Fibroblast of the aortic adventitia (primary cell): ENCODE results near the gene STOML1. TPM values are rescaled to one million over a fixed set of nuclear protein-coding genes. Genes with fewer than 3 reads are reported as not detected.

Experiments
- DNase-seq: peaks from one replicate; pipeline ENCODE4 v3.0.0-alpha.2; 2010; ENCODE audit warnings: low read depth
- H3K4me3 ChIP-seq: 2 replicates; pipeline ENCODE4 v1.5.1; 2011; ENCODE audit warnings: low read depth, mild to moderate bottlenecking, control low read depth, low read length, moderate library complexity
- CTCF ChIP-seq: IDR thresholded peaks from 2 replicates; pipeline ENCODE4 v1.5.1; 2011; ENCODE audit warnings: mild to moderate bottlenecking, low read length, control low read depth, inconsistent platforms; ENCODE audit not compliant: insufficient read depth
- total RNA-seq: library from RNA; depleted of rRNA; stranded (reverse); fragments of >200 nt; gene quantifications from 2 replicates; pipeline ENCODE4 v1.2.3, GENCODE V29; 2012; ENCODE audit warnings: low replicate concordance

STOML1 gene
- total RNA-seq, 1 donor, result 19.0 TPM

DNA sequence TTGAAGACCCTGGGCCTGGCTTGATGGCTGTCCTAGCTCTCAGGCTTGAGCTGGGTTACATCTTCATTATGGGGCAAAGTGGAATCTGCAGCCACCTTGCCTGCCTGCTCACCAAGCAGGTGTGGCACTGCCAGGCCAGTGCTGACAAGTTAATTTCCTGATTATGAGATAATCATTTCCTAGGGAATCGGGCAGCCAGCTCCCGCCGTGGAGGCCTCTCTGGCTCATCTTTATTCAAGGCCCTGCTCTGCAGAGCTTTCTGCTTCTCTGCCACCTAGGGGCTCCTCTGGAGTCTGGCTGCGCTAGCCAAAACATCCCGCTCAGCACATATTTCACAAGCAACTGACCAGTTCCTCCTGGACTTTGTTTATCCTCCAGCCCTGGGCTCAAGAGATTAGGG lies 55.9 kb downstream of the STOML1 start:
- peak; percentile 52 for TF ChIP-seq CTCF
- peak; percentile 73 for DNase-seq

GRCh38 chr15:73935547-73935946 lies 56.5 kb downstream of the STOML1 start:
- DNase-seq, result no peak
- no peak overlapping the region for H3K4me3 ChIP-seq
- TF ChIP-seq CTCF, result no peak

More for the DNA sequence above, 55.9 kb downstream of the STOML1 start:
- H3K4me3 ChIP-seq, result no peak overlapping the region

GRCh38 chr15:73934281-73934680 lies 57.8 kb downstream of the STOML1 start:
- H3K4me3 ChIP-seq, result no peak overlapping the region
- no peak for DNase-seq
- no peak for TF ChIP-seq CTCF

DNA sequence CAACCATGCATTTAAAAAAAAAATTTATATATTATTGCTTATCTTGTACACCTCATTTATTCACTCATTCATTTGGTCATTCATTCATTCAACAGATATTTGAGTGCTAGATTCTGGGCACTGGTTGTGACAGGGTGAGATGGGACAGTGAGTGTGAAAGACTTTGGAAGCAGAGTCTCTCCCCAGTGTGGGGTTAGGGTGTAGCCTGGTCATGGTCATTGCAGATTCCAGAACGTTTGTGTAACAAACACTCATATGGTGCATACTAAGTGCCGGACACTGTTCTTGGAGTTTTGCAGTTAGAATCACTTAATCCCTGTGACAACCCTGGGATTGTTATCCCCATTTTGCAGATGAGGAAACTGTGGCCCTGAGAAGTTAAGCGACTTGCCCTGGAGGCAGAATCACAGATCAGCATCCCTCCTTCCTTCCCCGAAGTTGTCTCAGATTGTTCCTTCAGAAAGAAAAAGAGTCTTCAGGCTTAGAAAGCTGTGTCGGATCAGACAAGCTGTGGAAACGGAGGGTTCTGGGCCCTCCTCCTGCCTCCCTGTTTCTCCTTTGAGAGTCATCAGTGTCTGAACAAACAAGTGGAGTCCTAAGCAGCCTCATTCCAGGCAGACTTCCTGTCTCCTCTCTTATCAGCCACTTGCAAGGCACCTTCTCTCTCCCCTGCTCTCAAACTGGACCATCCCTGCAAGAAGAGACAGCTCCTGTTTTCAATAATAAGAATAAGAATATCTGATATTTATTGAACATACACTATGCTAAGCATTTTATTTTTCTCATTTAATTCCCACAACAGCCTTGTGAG lies 59.5 kb downstream of the STOML1 start:
- no peak overlapping the region for H3K4me3 ChIP-seq
- peak; percentile 32 for DNase-seq
- TF ChIP-seq CTCF, result no peak

- no peak overlapping the region for H3K4me3 ChIP-seq
- no peak for TF ChIP-seq CTCF
- no peak for DNase-seq
Observed at GRCh38 chr15:73931441-73931840, 60.7 kb downstream of the STOML1 start.

DNA sequence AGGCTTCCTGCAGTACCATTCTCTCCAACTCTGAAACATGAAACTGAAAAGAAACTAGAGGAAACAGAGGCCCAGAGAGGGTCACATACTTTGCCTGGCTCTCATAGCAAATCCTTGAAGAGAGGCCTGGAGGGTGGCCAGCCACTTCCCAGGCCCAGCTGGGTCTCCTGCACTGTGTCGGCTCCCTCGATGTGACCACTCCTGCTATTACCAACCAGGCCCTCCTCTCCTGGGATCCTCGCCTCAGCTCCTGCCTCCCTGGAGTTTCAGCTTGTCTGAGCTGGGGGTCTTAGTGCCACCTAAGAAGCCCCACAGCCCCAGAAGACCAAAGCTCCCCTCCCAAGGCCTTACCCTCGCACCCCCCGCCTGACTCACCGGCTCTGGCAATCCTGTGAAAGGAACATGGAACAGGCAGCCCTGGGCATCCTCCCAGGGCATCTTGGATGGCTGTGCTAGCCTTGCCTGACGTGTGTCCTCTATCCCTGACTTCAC lies 61.3 kb downstream of the STOML1 start:
- no peak for TF ChIP-seq CTCF
- H3K4me3 ChIP-seq, result peak overlapping the region; percentile 93
- DNase-seq, result peak; percentile 86
